HG03354 (cell line): ENCODE data around the gene ZBTB44.
A peak's percentile ranks its signal among the peaks of the same experiment; 100 is the strongest.
"Not testable (repeated sequence)": the region's sequence is repeated elsewhere in the genome, so short reads cannot be mapped to it uniquely, and the experiment has no call there.

ENCODE experiments used
- ATAC-seq: cut with Tn5 transposase; IDR thresholded peaks from one replicate; pipeline ENCODE4 v1.9.1; 2021; ENCODE audit warnings: mild to moderate bottlenecking; ENCODE audit not compliant: unreplicated experiment, poor library complexity, severe bottlenecking

ZBTB44 gene

DNA sequence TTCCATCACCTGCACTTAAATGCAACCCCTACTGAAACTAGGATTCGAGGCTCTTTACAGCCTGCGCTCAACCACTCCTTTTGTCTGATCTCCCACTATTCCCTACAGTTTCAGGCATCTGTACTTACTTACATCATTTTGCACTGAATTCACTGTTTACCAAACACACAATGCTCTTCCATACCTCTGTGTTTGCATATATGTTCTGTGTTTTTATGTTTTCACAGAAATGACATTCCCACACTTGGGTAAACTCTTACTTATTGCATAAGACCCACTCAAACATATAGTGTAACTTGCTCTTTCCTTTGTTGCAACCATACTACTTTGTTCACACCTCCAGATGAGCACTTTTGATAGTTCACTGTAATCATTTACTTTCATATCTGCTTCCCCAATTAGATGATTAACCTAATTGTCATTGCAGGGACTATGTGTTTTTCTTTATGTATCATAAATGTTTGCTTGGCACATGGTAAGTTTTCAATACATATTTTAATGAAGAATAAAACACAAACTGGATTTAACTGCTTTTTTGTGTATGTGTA is 54.6 kb downstream of the ZBTB44 start:
- no peak for ATAC-seq

DNA sequence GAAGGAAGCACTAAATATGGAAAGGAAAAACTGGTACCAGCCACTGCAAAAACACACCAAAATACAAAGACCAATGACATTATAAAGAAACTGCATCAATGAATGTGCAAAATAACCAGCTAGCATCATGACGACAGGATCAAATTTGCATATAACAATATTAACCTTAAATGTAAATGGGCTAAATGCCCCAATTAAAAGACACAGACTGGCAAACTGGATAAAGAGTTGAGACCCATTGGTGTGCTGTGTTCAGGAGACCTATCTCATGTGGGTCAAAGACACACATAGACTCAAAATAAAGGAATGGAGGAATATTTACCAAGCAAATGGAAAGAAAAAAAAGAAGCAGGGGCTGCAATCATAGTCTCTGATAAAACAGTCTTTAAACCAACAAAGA is 63.0 kb downstream of the ZBTB44 start:
- not testable (repeated sequence) for ATAC-seq

DNA sequence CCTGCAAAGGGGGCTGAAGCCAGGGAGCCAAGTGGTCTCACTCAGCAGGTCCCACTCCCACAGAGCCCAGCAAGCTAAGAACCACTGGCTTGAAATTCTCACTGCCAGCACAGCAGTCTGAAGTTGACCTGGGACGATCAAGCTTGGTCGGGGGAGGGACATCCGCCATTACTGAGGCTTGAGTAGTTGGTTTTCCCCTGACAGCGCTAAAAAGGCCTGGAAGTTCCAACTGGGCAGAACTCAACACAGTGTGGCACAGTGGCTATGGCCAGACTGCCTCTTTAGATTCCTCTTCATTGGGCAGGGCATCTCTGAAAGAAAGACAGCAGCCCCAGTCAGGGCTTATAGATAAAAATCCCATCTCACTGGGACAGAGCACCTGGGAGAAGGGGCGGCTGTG is 64.8 kb downstream of the ZBTB44 start:
- not testable (repeated sequence) for ATAC-seq

DNA sequence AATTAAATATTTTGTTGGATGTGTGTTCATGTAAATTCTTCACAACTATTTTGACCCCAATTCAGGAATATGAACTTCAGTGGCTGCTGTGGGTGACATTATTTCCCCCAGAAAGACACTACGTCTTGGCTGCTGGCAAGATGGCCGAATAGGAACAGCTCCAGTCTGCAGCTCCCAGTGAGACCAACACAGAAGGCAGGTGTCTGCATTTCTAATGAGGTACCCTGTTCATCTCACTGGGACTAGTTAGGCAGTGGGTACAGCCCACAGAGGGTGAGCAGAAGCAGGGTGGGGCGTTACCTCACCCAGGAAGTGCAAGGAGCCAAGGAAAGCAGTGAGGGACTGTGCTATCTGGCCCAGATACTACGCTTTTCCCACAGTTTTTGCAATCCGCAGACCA is 65.3 kb downstream of the ZBTB44 start:
- ATAC-seq: no peak

DNA sequence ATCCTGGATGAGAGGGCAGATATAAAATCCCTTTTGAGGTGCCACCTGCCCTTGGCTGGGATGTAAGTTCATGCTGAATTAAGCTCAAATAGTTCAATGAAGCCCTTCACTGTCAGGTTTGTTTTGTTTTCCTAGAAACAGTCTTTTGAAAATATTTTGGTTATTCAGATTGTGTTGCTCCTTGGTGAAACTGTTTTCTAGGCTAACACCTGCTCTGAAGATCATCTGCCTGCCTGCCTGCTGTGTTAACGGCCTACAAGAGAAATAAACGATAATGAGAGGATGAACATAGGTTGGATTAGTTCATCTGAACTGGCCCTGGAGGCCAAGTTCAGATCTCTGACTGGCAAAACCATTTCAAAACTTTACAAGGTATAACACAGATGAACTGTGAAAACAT is 67.4 kb downstream of the ZBTB44 start:
- no peak for ATAC-seq

DNA sequence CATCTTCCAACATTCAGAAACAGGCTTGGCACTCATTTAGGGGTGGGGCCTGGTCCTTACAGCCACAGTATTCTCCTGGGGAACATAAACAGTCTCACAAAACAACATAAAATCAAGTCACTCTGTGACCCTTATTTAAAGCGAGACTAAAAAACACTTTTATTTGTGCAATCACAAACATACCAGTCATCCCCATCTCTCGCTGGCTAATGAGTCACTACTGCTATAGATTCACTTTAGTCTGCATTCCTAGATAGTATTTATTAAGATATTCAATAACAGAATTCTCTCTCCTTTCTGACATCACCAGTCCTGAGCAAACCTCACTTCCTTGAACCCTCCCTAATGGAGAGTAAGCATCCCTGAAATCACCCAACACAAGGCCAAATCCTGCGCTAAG is 68.0 kb downstream of the ZBTB44 start:
- no peak for ATAC-seq

DNA sequence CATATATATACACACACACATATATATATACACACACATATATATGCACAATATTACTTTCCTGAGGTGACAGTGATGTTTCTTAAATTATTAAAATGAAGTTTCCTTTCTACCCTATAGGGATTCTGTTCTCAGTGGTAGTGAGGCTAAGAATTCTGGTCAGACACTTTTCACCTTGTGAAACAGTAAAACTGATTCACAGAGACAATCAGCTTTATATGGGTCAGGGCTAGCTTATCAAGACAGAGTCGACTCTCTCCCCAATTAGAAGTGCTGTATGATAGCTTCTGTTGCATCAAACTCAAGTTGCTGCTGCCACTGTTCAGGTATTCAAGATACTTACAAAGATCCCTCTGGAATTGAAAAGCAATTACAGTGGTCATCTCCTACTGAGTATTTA is 68.4 kb downstream of the ZBTB44 start:
- no peak for ATAC-seq

DNA sequence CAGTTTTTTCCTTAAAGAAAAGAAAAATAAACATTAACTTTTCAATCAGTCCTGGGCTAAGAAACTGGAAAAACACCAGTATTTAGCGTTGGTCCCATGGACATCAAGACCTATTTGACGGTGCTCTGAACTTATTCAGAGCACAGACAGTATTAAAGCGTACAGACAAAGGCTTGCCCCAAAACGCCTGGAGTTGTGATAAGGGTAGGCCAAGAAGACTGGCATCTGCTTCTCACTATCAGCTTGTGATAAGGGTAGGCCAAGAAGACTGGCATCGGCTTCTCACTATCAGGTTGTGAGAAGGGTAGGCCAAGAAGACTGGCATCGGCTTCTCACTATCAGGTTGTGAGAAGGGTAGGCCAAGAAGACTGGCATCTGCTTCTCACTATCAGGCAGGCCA is 69.3 kb downstream of the ZBTB44 start:
- ATAC-seq: not testable (repeated sequence)

DNA sequence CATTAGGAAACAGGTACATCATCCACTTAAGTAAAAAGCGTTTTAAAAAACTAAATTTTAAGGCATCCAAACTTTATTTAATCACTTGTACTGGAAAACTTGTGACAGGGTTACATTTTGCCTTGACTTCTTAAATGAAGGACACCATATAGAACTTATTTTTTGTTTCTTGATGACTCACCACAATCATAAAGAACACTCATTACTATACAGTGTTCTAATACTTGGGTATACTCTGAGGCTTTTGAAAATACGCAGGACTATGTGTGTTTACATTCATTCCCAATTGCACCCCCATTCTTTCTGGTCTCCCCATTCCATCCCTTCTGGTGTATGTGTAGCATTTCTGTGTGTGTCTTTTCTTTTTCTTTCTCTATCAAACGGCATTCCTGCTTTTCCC is 69.9 kb downstream of the ZBTB44 start:
- no peak for ATAC-seq

DNA sequence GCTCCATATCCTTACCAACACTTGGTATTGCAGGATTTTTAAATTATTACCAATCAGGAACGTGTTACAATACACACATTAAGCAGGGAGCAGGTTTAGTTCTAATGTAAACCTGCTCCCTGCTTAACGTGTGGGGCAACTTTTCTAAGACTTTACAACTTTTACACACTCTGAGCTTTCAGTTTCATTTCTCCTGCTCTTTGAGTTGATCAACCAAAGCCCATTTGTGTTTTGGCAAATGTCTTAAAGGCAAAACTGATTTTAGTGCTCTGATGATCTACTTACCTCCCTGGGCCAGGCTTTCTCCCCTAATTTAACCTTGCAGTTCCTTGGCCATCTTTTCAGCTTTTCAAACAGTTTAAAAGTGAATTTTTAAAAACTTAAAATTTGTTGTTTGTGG is 70.9 kb downstream of the ZBTB44 start:
- peak; percentile 87 for ATAC-seq

DNA sequence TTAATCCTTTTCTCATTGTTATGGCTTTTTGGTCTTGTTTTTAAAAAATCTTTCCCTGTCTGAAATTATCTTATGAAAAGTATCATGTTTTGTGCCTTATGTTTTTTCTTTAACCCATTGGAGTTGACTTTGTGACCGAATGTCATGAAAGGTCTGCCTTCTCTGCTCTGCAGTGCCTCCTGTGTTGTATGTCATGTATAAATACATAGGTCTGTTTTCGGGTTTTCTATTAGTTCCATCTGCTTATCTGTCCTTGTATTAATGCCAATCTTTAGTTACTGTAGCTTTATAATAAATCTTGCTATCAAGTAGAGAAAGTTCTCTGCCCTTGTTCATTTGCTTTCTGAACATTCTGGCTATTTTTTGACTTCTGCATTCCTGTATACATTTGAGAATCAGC is 73.0 kb downstream of the ZBTB44 start:
- ATAC-seq: no peak

DNA sequence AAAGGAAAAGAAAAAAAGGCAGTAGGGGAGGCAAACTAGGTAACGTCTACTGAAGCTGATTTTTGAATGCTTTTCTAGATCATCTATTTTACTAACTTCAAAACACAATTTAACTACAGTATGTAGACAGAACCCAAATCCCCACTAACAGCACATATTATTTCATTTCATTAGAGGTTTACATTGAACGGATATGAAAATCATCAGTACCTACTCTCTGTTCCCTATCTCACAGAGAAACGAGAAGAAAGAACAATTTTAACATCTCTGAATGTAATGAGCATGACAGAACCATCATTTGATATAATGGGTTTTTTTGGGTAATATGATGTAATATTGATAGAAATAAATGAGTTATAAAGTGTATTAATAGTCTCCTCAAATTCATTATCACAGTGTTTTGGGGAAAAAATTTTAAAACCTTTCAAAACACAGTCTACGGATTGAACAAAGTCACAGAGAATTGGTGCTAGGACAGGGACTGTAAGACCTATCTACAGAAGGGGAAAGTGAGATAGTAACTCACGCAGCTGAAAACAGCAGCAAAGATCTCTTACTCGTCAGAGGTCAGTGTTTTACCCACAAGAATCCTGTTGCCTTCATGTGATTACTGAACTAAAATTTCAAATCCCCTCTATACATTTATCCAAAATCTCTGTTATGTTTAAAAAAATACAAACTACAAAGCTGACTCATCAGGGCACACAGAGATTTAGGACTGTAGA is 77.3 kb downstream of the ZBTB44 start:
- no peak for ATAC-seq

DNA sequence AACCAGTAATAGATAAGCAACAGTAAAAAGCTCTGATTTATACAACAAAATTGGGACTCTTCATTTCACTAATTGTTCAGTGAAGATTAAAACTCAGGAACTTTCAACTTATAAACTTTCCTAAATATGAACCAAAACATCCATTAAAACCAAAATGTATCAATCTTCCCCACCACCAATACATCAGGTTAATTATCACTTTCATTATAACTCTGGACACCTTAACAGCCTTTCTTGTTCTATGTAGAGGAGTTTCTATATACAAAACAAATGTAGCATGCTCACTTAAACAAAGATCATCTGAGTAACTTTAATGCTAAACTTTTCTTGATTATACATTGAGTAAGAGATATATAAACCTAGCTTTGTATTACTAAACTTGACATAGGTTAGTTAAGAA is 80.4 kb downstream of the ZBTB44 start:
- ATAC-seq: no peak

DNA sequence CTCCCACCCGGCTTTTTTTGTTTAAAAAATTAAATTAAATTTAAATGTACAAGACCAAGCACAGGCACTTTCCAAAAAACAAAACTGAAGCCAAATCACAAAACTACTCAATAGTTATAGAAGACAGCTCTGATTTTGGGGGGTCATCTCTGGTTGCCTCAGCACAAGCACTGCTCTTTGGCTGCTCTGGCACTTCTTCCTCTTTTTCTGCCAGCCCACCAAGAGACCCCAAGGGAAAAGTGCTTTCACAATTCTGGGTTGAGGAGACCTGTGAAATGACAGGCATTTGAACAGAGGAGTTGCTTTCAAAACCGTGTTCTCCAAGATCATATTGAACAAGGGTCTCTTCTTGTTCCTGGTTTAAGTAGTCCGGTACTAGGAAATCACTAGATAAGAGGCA is 80.8 kb downstream of the ZBTB44 start:
- ATAC-seq: not testable (repeated sequence)

DNA sequence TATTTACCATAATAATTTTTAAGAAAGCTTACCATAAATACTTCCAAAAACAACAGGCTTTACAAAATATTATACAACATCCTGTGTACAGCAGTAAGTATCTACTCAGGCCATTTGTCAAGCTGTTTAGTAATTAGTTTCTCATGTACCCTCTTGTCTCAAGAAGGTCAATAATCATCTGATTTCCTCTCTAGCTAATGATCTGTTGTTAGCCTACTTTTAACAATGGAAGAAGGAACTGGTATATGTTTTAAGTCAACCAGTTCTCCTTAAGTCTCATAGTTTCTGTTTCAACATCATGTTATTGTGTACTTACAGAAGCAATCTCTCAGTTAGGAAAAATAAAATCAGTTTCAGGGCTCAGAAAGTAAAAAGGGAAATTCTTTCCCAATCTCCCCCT is 81.2 kb downstream of the ZBTB44 start:
- not testable (repeated sequence) for ATAC-seq

DNA sequence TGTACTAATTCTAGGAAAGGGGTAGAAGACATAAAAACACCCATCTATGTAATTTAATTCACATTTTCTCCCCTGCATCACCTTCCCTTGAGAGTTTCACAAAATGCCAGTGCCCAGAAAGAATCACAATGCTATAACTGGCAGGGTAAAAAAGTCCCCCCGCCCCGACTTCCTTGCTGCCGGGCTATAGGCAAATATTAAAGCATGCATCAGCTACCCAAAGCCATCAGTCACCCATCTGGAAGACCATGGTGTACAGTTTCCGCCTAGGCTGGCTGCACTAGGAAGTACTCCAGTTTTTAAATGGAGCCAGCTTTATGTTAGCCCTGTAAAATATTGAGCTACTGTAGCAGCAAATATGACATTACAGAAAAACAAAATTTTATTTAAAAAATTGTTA is 87.3 kb downstream of the ZBTB44 start:
- ATAC-seq: no peak

DNA sequence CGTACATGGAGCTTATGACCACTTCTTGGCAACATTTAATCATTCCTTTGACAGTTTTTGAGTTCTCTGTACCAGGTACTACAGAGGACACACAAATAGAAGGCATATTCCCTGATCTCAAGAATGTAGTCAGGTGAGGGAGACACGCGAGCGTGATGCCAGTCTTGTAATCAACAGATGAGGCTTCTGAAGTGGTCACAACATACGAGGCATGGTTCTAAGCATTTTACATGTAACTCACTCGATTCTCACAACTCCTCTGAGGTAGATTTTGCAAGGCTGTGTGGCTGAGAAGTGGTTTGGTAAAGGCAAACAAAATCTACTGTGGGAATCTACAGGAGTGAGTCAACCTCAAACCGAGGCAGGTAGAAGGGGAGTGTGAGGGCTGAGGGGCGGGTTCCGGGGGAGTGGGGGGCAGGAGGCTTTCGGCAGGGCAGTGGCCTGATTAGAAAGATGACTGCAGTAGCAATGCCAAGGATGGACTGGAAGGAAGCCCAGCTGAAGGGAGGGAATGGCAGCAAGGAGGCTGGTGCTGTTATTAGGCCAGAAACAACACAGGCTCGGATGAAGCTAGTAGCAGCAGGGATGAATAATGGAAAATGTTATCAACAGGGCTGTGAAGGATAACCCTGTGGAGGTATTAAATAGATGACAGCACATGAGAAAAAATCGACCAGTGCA is 91.3 kb downstream of the ZBTB44 start:
- no peak for ATAC-seq

DNA sequence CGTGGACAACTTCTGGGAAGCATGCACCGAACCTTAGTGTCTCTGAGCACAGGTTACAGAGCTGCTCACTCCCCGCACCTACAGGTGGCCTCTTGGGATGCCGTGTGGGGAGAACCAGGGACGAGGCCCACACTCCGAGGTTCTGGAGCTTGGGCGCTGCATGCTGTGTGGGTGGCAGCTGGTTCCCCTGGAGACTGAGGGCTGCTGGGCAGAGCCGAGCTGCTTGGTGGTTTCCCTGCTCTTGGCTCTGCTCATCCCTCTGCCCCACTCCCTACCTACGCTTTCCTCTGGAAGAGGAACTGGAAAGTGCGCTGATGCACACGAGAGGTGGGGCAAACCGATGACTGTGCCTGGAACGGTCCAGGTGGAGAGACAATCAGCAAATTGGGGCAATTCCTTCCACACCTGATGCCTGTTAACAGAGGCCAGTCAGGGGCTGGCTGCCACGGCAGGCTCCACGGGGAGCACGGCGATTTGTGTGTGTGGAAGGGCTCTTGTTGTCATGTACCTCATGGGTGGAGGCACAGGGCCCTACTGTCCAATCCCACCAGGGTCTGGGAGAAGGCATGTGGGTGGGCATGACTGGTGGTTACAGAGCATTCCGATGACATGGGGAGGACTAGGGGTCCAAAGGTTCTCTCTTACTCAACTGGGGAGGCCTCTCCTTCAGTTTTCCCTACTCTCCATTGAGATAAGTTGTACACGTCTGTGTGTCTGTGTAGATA is 94.2 kb downstream of the ZBTB44 start:
- ATAC-seq: no peak

DNA sequence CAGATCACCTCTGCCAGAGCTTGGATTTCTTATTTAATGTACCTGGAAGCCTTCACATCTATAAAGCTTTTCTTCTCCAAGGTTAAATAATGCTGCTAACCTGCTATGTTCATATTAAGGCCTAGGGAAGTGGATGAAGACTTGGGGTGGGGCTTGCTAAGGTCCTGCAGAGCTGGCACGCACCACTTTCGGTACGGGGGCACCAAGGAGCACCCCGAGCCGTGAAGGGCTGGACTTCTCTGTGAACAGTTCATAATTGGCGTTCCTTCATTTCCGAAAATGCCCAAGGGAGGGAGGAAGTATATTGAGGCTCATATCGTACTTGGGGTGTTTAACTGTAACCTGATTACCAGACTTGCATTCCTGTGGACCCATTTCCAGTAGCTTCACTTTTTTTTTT is 95.6 kb downstream of the ZBTB44 start:
- ATAC-seq: no peak

DNA sequence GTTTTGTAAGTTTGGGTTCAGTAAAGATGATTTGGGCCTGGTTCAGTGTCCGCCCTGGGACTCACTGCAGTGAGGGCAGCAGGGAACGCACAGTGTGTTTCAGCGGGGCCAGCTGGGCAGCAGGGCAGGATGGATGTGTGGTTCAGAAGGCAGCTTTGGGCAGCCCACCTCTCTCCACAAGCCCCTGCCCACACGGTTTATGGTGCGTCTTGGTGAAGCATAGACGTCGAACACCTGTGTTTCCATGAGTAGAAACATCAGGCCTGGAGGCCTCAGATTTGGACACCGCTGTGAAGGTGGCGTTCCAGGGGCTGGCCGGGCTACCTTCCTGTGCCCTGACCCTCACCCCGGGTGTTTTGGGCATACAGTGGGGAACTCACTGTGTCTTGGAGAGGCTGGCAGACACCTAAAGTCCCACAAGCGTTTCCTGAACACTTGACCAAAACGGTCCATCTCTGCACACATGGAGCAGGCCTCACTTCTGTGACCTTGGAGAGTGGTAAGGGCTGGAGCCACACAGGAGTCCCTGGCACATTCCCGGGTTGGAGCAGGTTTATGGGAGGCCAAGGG is 96.1 kb downstream of the ZBTB44 start:
- no peak for ATAC-seq
